Pancreas (tissue), 10 donors: ENCODE data around the gene GDPD4. TPM values are rescaled to one million over a fixed set of nuclear protein-coding genes. Genes with fewer than 3 reads are reported as not detected.

Experiments used
- ATAC-seq, 4 donors: fragments of 200-7000 bp; cut with Tn5 transposase; one replicate each; pipeline versions ENCODE4 v1.8.0 to v1.9.1; 2020; ENCODE audit warnings: mild to moderate bottlenecking in 4 of 4, moderate library complexity in 4 of 4
- DNase-seq, 6 donors: peaks; one replicate each; pipeline ENCODE4 v3.0.0-alpha.2; 2020
- FAIRE-seq: peaks from 2 replicates; lab custom pipeline; 2012; peaks lifted over from hg19 to GRCh38; lab: Jason Lieb, UNC
- H3K27ac ChIP-seq, 4 donors: fragments of 200-600 bp; sonication (generic); 1 replicate in 3 of 4; 2 replicates in 1 of 4; pipeline versions ENCODE4 v1.5.0 to v1.8.0; 2020
- H3K27me3 ChIP-seq, 4 donors: fragments of 200-600 bp; one replicate each; pipeline ENCODE4 v1.8.0; 2021
- H3K36me3 ChIP-seq, 3 donors: fragments of 200-600 bp; sonication (generic) in 1 of 3; one replicate each; pipeline versions ENCODE4 v1.5.0 to v1.8.0; 2020 to 2021
- H3K4me1 ChIP-seq, 3 donors: fragments of 200-600 bp; one replicate each; pipeline ENCODE4 v1.8.0; 2021
- H3K4me3 ChIP-seq, 4 donors: fragments of 200-600 bp; sonication (generic) in 2 of 4; one replicate each; pipeline versions ENCODE4 v1.5.0 to v1.8.0; 2020 to 2021
- H3K9me3 ChIP-seq, 4 donors: fragments of 200-600 bp; one replicate each; pipeline ENCODE4 v1.8.0; 2021
- WGBS, 2 donors: extraction: QIAGEN DNeasy Blood & Tissue Kit; methylation state at CpG; one replicate each; pipeline ENCODE4 v1.1.7; 2013; 5-methylcytosine and 5-hydroxymethylcytosine counted together
- intact Hi-C, 3 donors: fragments of 100-400 bp; cut with DNase I; formaldehyde crosslinking; loops; one replicate each; pipeline versions ENCODE4 v1.11.1 to v1.14.2; 2022
- polyA plus RNA-seq, 2 donors: library from polyadenylated mRNA; stranded (reverse); fragments of 200-250 nt; gene quantifications; one replicate each; pipeline ENCODE4 v1.2.3, GENCODE V29; 2013
- total RNA-seq, 6 donors: library from RNA; stranded (reverse); fragmentation: NEBNext Ultra II Directional in 4 of 6; extraction: Animal tissue kit (Norgen Biotek cat#: 25700) in 4 of 6; gene quantifications; one replicate each; pipeline versions ENCODE4 v1.2.1 to v1.2.4, GENCODE V29; 2021 to 2023
- TF ChIP-seq, protein P1 (sequence below), 4 donors: fragments of 200-600 bp; sonication (generic) in 3 of 4; IDR thresholded peaks; one replicate each; pipeline versions ENCODE4 v1.5.0 to v1.8.0; 2021; ENCODE audit warnings: antibody characterized with exemption in 4 of 4
- donor health status: healthy with polysubstance abuse.
- donor health status: DM: no; HTN: no; CAD: no; lungs with moderate emphysema.
- donor health status: DM: no; HTN: no; CAD: no.
- donor health status: control.
- donor health status: control.
- donor health status: Bipolar disorder and iron deficiency.
- donor health status: DM: yes; HTN: yes; CAD: no.
- donor health status: DM: no; HTN: no; CAD: no.
- donor health status: DM: no; HTN: no; CAD: no.
- donor health status: DM: yes; HTN: yes; CAD: no.

GDPD4 gene
- total and polyA plus RNA-seq, 8 donors: not detected

DNA sequence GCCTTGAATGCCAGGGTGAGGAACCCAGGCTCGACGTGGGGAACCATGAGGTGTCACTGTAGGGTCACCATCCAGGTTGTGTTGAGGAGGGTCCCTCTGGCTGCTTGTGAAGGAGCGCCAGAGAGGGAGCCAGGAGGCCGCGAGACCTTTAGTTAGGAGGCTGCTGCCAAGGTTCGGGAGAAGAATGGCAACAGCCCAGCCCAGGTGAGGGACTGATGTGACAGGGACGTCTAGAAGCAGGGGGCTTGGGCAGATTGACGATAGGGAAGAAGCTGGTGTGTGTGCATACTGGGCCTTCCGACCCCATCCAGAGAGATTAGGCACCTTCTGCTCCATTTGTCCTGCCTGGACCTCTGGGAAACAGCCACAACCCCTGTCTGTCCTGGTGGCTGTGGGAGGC lies 124.5 kb downstream of the GDPD4 start:
- TF ChIP-seq, protein P1, sequence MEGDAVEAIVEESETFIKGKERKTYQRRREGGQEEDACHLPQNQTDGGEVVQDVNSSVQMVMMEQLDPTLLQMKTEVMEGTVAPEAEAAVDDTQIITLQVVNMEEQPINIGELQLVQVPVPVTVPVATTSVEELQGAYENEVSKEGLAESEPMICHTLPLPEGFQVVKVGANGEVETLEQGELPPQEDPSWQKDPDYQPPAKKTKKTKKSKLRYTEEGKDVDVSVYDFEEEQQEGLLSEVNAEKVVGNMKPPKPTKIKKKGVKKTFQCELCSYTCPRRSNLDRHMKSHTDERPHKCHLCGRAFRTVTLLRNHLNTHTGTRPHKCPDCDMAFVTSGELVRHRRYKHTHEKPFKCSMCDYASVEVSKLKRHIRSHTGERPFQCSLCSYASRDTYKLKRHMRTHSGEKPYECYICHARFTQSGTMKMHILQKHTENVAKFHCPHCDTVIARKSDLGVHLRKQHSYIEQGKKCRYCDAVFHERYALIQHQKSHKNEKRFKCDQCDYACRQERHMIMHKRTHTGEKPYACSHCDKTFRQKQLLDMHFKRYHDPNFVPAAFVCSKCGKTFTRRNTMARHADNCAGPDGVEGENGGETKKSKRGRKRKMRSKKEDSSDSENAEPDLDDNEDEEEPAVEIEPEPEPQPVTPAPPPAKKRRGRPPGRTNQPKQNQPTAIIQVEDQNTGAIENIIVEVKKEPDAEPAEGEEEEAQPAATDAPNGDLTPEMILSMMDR (IDR thresholded peaks at IDR 0.05): no peak
- Histone ChIP-seq H3K9me3 (no peaks in the 10 kb centered on the region), H3K36me3 (no peaks in the 10 kb centered on the region), H3K4me1 (no peaks in the 10 kb centered on the region), H3K27ac (no peak overlapping the region), H3K4me3 (no peak overlapping the region), H3K27me3 (no peaks in the 10 kb centered on the region)
- FAIRE-seq (no peak), DNase-seq (peak in 1 of 6 donors; percentile 30), ATAC-seq (no peak)
- intact Hi-C loops: no loop called here
- WGBS, 2 donors: 81 to 90% methylated on average over 9 of the region's 9 CpGs

DNA sequence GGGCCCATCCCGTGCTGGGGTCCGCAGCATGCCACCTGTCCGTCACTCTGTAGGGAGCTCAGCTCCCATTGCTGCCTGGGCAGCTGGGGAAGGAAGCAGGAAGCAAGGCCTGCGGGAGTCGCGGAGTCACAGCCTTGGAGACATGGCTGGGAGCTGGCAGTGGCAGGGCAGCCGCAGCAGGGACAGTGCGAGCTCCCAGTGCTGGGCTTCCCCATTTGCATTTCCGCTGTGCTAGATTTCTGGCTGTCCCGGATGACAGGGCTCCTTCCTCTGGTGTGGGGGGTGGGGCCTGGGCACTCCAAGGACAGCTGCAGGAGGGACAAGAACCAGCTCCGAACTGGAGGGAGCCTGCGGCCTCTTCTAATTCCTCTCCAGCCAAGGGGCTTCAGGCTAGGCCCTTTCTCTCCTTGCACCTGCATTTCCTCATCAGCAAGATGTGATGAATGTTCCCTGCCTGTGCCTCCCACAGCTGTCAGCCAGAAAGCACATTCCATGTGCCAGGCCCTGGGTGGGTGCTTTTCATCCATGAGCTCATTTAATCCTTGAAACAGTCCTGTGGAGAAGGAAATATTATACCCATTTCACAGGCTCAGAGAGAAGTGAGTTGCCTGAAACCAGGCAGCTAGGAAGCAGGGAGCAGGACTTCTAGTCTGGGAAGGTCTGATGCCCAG lies 125.5 kb downstream of the GDPD4 start:
- TF ChIP-seq, protein P1 (IDR thresholded peaks at IDR 0.05): no peak

DNA sequence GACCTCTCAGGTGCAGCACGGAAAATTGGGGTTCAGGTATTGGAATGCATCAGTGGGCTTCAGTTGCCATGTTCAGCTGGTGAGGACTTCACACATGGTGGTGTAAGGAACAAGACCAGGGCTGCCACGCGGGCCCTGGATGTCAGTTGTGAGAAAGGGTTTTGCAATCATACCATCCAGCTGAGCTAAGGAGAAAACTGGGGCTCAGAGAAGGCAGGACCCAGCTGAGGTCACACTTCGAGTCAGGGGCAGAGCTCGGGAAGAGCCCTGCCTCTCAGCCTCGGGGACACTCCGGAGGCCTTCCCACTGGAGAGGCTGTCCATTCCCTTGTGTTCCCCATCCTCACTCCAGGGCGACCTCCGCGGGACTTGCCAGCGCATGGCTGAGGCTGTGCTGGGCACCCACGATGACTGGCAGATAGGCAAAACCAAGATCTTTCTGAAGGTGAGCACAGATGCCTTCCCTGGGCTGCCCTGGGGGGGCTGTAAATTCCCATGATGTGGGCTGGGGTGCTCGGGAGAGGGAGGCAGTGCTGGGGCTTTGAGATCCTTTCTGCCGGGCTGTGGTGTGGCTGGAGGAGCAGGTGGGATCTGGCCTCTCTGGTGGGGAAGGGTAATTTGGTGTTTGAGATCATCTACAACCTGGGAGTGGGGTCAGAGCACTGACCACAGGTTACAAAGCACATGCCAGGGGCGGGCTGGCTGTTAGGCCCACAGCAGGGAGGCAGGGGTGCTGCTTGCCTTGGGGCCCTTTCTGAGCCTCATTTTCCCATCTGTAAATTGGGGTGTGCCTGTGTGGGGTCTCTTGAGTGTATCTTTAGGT lies 126.3 kb downstream of the GDPD4 start:
- Histone ChIP-seq H3K4me3 (no peak overlapping the region), H3K36me3 (no peaks in the 10 kb centered on the region), H3K27ac (no peak overlapping the region), H3K9me3 (no peaks in the 10 kb centered on the region), H3K27me3 (no peaks in the 10 kb centered on the region), H3K4me1 (no peaks in the 10 kb centered on the region)
- ATAC-seq (peak in 3 of 4 donors; percentile 15 to 68 (median 65)), FAIRE-seq (no peak), DNase-seq (peak in 1 of 6 donors; percentile 39)
- WGBS, 2 donors: 86 to 89% methylated on average over 15 of the region's 15 CpGs
- TF ChIP-seq, protein P1 (IDR thresholded peaks at IDR 0.05): no peak
- intact Hi-C loops: no loop called here

More for the DNA sequence above, 125.5 kb downstream of the GDPD4 start:
- DNase-seq (peak in 2 of 6 donors; percentile 38 to 55), ATAC-seq (peak in 2 of 4 donors; percentile 68 to 79), FAIRE-seq (no peak)
- no peaks in the 10 kb centered on the region for H3K27me3 ChIP-seq
- intact Hi-C loops: no loop called here
- no peak overlapping the region for H3K27ac ChIP-seq
- no peaks in the 10 kb centered on the region for H3K36me3 ChIP-seq
- H3K9me3 ChIP-seq: no peaks in the 10 kb centered on the region
- 80 to 83% methylated on average over 12 of the region's 12 CpGs for WGBS, 2 donors
- no peak overlapping the region for H3K4me3 ChIP-seq
- no peaks in the 10 kb centered on the region for H3K4me1 ChIP-seq

DNA sequence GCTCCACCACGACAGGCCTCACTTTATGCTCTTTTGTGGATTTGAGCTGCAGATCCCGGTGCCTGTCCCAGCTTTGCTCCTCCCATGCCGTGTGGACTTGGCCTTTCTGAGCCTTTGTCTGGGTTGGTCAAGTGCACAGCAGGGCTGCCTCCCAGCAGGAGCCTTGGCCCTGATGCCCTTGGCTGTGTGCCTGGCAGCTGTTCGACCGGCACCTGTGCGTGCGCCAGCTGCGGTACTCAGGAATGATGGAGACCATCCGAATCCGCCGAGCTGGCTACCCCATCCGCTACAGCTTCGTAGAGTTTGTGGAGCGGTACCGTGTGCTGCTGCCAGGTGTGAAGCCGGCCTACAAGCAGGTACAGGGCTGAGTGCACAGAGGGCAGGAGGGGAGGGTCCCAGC lies 126.9 kb downstream of the GDPD4 start:
- no peak overlapping the region for H3K27ac ChIP-seq
- 63 to 70% methylated on average over 16 of the region's 16 CpGs for WGBS, 2 donors
- TF ChIP-seq, protein P1 (IDR thresholded peaks at IDR 0.05): no peak
- peak in 2 of 4 donors; percentile 48 to 68 for ATAC-seq
- DNase-seq: peak in 4 of 6 donors; percentile 24 to 67 (median 52)
- H3K4me3 ChIP-seq: no peak overlapping the region
- FAIRE-seq: no peak
- no peaks in the 10 kb centered on the region for H3K36me3 ChIP-seq
- H3K4me1 ChIP-seq: no peaks in the 10 kb centered on the region
- no peaks in the 10 kb centered on the region for H3K27me3 ChIP-seq
- no peaks in the 10 kb centered on the region for H3K9me3 ChIP-seq
- intact Hi-C loops: no loop called here
